ENCODE measurements around the gene JHY. TPM values are rescaled to one million over a fixed set of nuclear protein-coding genes. Genes with fewer than 3 reads are reported as not detected.

The JHY gene
- total RNA-seq, 2 experiments from 2014 or later = 3.1 to 3.2 TPM

GRCh38 chr11:122954455-122954854 lies 71.9 kb downstream of the JHY start:
- H3K4me3 Mint-ChIP-seq = no peak overlapping the region
- peaks cover 4% of the 10 kb centered on the region for H3K4me1 Mint-ChIP-seq
- no peak for DNase-seq
- no peaks in the 10 kb centered on the region for H3K9me3 Mint-ChIP-seq
- H3K27me3 Mint-ChIP-seq = no peaks in the 10 kb centered on the region
- no peak overlapping the region for H3K27ac Mint-ChIP-seq
- no peaks in the 10 kb centered on the region for H3K36me3 Mint-ChIP-seq

- peaks cover 38% of the 10 kb centered on the region for H3K27me3 Mint-ChIP-seq
- H3K36me3 Mint-ChIP-seq = no peaks in the 10 kb centered on the region
- no peak overlapping the region for H3K27ac Mint-ChIP-seq
- no peak overlapping the region for H3K4me3 Mint-ChIP-seq
- no peak for DNase-seq
- H3K4me1 Mint-ChIP-seq = peaks cover 3% of the 10 kb centered on the region
- H3K9me3 Mint-ChIP-seq = no peaks in the 10 kb centered on the region
Observed at GRCh38 chr11:122963961-122964360, 81.4 kb downstream of the JHY start.

DNA sequence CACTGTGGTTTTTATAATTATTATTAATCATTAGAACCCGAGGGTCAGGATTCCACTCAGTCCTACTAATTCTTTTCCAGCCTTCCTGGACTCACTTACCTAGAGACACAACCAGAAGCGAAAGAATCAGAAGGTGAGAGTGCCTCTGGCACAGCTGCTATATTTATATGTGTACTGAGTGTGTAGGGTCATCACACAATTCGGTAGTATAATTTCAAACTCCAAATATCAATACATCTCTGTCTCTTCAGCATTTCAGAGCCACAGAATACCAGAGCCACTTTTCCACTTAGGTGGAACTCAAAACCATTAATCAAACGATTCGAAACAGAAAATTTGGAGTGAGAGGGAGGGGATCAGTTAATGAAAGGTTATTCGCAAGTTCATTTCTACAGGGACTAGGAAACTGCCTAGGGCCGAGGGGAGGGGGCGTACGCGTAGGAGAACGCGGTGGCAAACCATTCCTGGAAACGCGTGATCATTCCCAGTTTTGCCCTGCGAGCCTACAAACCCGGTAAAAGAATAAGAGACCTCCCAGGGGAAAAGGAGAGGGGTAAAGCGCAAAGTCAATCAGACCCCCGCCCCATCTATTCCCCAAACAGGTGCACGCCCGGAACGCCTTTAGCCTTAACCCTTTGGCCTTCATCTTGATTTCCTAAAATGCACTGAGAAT lies 93.6 kb downstream of the JHY start:
- peaks cover 3% of the 10 kb centered on the region for H3K36me3 Mint-ChIP-seq
- H3K9me3 Mint-ChIP-seq = peaks cover 3% of the 10 kb centered on the region
- peaks cover 94% of the 10 kb centered on the region for H3K27me3 Mint-ChIP-seq
- peak overlapping the region; percentile 66 for H3K4me3 Mint-ChIP-seq
- H3K4me1 Mint-ChIP-seq = peaks cover 23% of the 10 kb centered on the region
- DNase-seq = no peak
- no peak overlapping the region for H3K27ac Mint-ChIP-seq

GRCh38 chr11:122976734-122977469 lies 94.3 kb downstream of the JHY start:
- Mint-ChIP-seq H3K36me3 (peaks cover 3% of the 10 kb centered on the region), H3K9me3 (peaks cover 3% of the 10 kb centered on the region), H3K4me1 (peaks cover 23% of the 10 kb centered on the region), H3K27ac (no peak overlapping the region), H3K27me3 (peaks cover 96% of the 10 kb centered on the region), H3K4me3 (peak overlapping the region; percentile 66)
- no peak for DNase-seq

DNA sequence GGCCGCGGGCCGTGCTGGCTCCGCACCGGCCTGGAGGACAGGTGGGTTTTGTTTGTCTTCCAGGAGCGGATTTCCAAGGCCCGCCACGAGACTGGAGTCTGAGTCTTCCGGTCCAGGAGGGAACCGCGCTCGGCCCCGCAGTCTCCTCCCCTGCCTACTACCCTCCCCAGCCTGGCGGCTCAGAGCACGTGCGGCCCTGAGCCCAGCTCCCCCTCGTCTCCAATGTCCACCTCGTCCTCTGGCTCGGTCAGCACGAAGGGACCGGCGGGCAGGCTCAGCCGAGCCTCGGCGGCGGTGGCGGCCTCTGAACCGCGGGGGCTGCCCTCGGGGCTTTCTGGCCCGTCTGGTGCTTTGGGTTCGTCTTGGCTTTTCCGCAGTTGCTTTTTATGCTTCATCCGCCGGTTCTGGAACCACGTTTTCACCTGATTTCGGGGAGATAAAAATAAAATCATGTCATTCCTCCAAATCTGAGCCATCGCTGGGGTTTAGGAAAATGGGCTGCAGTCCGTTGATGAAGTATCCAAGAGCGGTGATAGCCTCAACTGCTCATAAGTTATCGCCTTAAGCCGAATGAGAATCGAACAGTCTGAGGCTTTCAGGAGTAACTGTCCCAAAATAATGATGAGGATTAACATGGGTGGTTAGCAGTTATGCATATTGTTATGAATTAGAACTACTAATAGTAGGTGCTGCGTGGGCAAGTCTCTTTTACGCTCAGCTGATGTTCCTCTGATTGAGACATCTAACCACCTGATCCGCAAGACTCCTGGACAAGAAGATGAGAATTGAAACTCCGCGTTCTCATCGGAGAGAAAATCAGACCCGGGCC lies 95.1 kb downstream of the JHY start:
- peaks cover 98% of the 10 kb centered on the region for H3K27me3 Mint-ChIP-seq
- no peak overlapping the region for H3K4me3 Mint-ChIP-seq
- H3K4me1 Mint-ChIP-seq = peaks cover 23% of the 10 kb centered on the region
- peaks cover 3% of the 10 kb centered on the region for H3K9me3 Mint-ChIP-seq
- no peak overlapping the region for H3K27ac Mint-ChIP-seq
- H3K36me3 Mint-ChIP-seq = peaks cover 3% of the 10 kb centered on the region
- no peak for DNase-seq

DNA sequence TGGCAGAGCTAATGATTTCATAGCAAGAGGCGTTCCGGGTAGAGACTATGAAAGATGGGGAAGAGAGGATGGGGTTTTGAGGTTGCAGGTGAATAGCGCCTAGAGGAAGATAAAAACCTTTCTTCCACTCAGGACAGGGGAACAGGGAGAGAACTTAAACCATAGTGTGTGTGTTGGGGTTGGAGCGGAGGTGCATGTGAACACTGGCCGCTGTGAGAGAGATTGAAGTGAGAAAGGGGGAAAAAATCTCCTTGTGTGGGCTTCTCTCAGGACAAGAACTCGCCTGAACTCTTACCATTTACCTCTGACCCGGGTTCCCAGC lies 95.7 kb downstream of the JHY start:
- DNase-seq = no peak
- Mint-ChIP-seq H3K4me1 (peaks cover 28% of the 10 kb centered on the region), H3K27ac (no peak overlapping the region), H3K9me3 (peaks cover 3% of the 10 kb centered on the region), H3K36me3 (peaks cover 3% of the 10 kb centered on the region), H3K4me3 (no peak overlapping the region), H3K27me3 (peaks cover 98% of the 10 kb centered on the region)

- DNase-seq = no peak
- H3K4me3 Mint-ChIP-seq = no peak overlapping the region
- H3K27ac Mint-ChIP-seq = no peak overlapping the region
- peaks cover 3% of the 10 kb centered on the region for H3K9me3 Mint-ChIP-seq
- H3K36me3 Mint-ChIP-seq = peaks cover 3% of the 10 kb centered on the region
- peaks cover 29% of the 10 kb centered on the region for H3K4me1 Mint-ChIP-seq
- H3K27me3 Mint-ChIP-seq = peaks cover 99% of the 10 kb centered on the region
Observed at GRCh38 chr11:122979103-122979814, 96.7 kb downstream of the JHY start.

- Mint-ChIP-seq H3K27me3 (peaks cover 98% of the 10 kb centered on the region), H3K4me1 (peaks cover 29% of the 10 kb centered on the region), H3K4me3 (no peak overlapping the region), H3K36me3 (peaks cover 3% of the 10 kb centered on the region), H3K27ac (no peak overlapping the region), H3K9me3 (peaks cover 3% of the 10 kb centered on the region)
- no peak for DNase-seq
Observed at GRCh38 chr11:122979815-122980595, 97.4 kb downstream of the JHY start.

- Mint-ChIP-seq H3K4me3 (no peak within 1 kb of the TSS), H3K36me3 (peaks cover 3% of the 10 kb centered on the region)
Observed at GRCh38 chr11:122981388-122982264, 99.1 kb downstream of the JHY start, which contains the start of gene BSX. Gene BSX (minus strand): TSS chr11:122981834. CDS start chr11:122981671, 163 bp downstream.

DNA sequence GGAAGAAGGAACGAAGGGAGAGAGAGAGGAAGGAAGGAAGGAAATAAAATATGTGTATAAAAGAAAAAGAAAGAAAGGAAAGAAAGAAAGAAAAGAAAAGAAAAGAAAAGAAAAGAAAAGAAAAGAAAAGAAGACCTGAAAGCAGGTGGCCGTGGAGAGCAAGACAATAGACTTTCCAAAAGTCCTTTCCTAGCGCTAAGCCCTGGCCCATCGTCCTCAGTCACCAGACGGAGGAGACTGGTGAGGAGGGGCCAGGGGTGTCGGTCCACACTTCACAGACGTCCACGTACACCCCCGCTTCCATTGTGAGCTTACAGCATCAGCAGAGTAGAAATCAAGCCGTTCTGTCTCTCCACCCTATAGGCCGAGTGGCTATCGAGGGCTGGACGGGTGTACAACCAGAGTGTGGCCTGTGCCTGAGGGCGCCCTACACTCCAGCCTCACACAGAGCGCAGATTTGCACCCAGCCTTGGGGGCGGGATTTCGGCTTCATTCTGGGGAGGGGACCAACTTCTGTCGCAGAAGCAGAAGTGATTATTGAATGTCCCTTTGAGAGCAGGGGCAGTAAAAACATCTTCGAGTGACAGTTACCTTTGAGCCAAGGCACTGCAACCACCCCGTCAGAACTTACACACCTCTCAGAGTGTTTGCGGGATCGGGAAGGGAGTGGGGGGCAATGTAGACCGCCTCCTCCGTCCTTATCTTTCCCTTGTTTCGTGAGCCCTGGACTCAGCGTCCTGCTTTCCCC lies 101.1 kb downstream of the JHY start:
- Mint-ChIP-seq H3K4me1 (peaks cover 14% of the 10 kb centered on the region), H3K4me3 (peak overlapping the region; percentile 87), H3K27me3 (peaks cover 94% of the 10 kb centered on the region), H3K9me3 (no peaks in the 10 kb centered on the region), H3K27ac (no peak overlapping the region), H3K36me3 (no peaks in the 10 kb centered on the region)
- no peak for DNase-seq

More at GRCh38 chr11:122981388-122982264, 99.1 kb downstream of the JHY start, which contains the start of gene BSX:
- peak; percentile 62 for DNase-seq
- no peak within 1 kb of the TSS for H3K27ac Mint-ChIP-seq
- H3K4me1 Mint-ChIP-seq = peaks cover 25% of the 10 kb centered on the region
- peaks cover 3% of the 10 kb centered on the region for H3K9me3 Mint-ChIP-seq
- H3K27me3 Mint-ChIP-seq = peaks cover 98% of the 10 kb centered on the region

GRCh38 chr11:122984186-122985011 lies 101.8 kb downstream of the JHY start:
- Mint-ChIP-seq H3K36me3 (no peaks in the 10 kb centered on the region), H3K9me3 (no peaks in the 10 kb centered on the region), H3K27me3 (peaks cover 86% of the 10 kb centered on the region), H3K27ac (no peak overlapping the region), H3K4me3 (peak overlapping the region; percentile 87), H3K4me1 (peaks cover 14% of the 10 kb centered on the region)
- peak; percentile 24 for DNase-seq

DNA sequence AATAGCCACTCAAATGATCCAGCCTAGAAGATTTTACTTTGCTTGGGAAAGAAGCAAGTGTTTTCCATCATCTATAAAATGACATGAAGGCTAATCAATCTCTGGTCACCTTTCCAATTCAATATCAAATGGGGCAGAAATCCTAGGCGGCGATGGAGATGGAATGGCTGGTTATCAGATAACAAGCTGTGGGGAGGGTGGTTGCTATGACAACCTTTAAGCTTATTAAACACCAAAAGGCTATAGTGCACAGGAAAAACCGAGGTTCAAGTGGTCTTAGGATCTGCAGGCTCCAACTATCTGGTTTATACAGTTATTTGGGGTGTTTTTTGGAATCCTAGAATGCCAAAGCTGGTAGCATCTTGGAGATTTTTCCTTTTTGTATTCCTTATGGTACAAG lies 113.0 kb downstream of the JHY start:
- Mint-ChIP-seq H3K4me3 (no peak overlapping the region), H3K27ac (no peak overlapping the region), H3K9me3 (no peaks in the 10 kb centered on the region), H3K36me3 (no peaks in the 10 kb centered on the region), H3K27me3 (peaks cover 46% of the 10 kb centered on the region), H3K4me1 (no peaks in the 10 kb centered on the region)
- DNase-seq = no peak

Measured in activated naive CD8-positive, alpha-beta T cell treated with anti-CD3 and anti-CD28 coated beads for 36 hours (primary cell).